ENCODE measurements around the gene ABCC3.

DNA sequence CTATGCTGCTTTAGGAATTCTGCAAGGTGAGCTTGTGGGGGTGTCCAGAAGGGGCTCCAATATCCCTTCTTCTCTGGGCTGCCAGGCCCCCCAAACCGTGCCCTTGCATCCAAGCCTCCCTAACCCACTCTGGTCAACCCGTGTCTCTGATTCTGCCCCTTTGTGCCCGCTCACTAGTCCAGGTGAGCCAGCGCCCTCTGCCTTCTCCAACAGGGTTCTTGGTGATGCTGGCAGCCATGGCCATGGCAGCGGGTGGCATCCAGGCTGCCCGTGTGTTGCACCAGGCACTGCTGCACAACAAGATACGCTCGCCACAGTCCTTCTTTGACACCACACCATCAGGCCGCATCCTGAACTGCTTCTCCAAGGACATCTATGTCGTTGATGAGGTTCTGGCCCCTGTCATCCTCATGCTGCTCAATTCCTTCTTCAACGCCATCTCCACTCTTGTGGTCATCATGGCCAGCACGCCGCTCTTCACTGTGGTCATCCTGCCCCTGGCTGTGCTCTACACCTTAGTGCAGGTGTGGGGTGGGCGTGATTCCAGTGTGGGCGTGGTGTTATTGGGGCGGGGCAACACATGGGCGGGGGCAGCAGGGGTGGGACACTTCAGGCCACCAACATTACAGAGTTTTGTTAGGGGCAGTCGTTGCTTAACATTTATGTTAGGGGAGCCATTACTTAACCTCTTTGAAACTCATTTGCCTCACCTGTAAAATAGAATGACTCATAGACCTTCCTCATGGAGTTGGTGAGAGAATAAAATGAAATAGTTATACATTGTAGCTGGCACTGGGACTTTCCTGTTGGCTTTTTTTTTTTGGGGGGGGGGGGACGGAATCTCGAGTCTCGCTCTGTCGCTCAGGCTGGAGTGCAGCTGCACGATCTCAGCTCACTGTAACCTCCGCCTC lies 41.6 kb downstream of the ABCC3 start:
- TF ChIP-seq, protein P1, sequence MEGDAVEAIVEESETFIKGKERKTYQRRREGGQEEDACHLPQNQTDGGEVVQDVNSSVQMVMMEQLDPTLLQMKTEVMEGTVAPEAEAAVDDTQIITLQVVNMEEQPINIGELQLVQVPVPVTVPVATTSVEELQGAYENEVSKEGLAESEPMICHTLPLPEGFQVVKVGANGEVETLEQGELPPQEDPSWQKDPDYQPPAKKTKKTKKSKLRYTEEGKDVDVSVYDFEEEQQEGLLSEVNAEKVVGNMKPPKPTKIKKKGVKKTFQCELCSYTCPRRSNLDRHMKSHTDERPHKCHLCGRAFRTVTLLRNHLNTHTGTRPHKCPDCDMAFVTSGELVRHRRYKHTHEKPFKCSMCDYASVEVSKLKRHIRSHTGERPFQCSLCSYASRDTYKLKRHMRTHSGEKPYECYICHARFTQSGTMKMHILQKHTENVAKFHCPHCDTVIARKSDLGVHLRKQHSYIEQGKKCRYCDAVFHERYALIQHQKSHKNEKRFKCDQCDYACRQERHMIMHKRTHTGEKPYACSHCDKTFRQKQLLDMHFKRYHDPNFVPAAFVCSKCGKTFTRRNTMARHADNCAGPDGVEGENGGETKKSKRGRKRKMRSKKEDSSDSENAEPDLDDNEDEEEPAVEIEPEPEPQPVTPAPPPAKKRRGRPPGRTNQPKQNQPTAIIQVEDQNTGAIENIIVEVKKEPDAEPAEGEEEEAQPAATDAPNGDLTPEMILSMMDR (IDR thresholded peaks at IDR 0.05) = no peak
- TF ChIP-seq EP300 (IDR thresholded peaks at IDR 0.05; ENCODE audit: low read depth) = no peak
- no peak for TF ChIP-seq POLR2AphosphoS5 (IDR thresholded peaks at IDR 0.05)
